HG03558 (cell line): ENCODE data around the gene COG3.
"Not testable (repeated sequence)": the region's sequence is repeated elsewhere in the genome, so short reads cannot be mapped to it uniquely, and the experiment has no call there.

Source experiments
- ATAC-seq: cut with Tn5 transposase; IDR thresholded peaks from one replicate; pipeline ENCODE4 v1.9.1; 2021; ENCODE audit warnings: moderate number of reproducible peaks; ENCODE audit not compliant: unreplicated experiment; ENCODE audit errors: extremely low read depth

Gene COG3, protein sequence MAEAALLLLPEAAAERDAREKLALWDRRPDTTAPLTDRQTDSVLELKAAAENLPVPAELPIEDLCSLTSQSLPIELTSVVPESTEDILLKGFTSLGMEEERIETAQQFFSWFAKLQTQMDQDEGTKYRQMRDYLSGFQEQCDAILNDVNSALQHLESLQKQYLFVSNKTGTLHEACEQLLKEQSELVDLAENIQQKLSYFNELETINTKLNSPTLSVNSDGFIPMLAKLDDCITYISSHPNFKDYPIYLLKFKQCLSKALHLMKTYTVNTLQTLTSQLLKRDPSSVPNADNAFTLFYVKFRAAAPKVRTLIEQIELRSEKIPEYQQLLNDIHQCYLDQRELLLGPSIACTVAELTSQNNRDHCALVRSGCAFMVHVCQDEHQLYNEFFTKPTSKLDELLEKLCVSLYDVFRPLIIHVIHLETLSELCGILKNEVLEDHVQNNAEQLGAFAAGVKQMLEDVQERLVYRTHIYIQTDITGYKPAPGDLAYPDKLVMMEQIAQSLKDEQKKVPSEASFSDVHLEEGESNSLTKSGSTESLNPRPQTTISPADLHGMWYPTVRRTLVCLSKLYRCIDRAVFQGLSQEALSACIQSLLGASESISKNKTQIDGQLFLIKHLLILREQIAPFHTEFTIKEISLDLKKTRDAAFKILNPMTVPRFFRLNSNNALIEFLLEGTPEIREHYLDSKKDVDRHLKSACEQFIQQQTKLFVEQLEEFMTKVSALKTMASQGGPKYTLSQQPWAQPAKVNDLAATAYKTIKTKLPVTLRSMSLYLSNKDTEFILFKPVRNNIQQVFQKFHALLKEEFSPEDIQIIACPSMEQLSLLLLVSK

DNA sequence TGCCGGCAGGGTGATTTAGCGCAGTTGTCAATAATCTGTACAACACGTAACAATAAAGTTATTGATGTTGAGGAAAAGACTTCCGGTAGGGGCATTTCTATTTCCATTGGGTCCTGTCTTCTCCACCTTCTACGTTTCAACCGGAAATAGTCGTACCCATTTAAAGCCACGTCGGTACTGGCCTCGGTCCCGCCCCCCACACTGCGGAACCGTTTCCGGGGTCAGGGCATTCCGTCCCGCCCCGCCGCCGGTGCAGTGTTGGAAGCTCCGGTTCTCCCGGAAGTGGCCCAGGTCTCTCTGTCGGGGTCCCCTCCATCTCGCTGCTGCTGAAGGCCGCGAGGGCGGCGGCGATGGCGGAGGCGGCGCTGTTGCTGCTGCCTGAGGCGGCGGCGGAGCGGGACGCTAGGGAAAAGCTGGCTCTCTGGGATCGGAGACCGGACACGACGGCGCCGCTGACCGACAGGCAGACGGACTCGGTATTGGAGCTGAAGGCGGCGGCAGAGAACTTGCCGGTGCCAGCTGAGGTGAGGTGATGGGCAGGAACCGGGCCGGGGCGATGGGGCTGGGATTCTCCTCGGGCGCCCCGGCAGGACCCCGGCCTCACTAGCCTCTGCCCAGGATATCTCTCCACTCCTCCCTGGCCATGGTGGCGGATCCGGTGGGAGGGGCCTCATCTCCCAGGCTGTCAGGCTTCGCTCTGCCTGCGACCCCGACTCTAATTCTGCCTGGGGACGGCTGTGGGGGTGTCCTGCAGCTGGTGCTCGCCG is at the start of gene COG3:
COG3 (plus strand) TSS at position 253 of the 767 bp plus-strand sequence; CDS start at position 351, 98 bp downstream.
- peak; percentile 83 for ATAC-seq

DNA sequence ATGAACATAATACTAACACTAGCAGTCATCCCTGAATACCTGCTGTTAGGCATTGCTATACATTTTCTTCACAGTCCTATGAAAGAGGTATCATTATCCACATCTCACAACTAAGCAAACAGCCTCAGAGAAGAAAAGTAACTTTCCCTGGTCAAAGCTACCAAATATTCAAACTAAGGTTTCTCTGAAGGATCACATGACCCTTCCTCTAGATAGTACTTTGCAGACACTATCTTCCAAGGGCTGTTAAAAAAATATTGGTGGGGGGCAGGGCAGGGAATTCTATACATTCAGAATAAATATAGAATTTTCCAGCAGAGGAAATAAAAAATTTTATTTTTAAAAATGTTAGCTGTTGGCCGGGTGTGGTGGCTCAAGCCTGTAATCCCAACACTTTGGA is 49.6 kb upstream of the COG3 start:
- no peak for ATAC-seq

DNA sequence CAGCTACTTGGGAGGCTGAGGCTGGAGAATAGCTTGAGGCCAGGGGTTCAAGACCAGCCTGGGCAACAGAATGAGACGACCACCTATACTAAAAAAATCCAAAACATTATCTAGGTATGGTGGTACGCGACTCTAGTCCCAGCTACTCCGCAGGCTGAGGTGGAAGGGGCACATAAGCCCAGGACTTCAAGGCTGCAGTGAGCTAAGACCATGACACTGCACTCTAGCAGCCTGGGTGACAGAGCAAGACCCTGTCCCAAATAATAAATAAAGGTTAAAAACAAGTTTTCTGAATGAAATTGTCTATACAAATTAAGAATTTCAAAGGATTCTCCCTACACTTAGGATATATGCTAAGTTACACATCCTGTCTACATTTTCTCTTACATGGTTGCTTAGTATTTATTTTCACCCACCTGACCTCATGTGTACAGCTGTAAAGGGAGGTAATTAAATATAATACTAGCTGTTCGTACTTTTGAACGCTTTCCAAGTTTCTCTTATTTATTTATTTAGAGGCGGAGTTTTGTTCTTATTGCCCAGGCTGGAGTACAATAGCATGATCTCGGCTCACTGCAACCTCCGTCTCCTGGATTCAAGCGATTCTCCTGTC is 48.1 kb upstream of the COG3 start:
- no peak for ATAC-seq

DNA sequence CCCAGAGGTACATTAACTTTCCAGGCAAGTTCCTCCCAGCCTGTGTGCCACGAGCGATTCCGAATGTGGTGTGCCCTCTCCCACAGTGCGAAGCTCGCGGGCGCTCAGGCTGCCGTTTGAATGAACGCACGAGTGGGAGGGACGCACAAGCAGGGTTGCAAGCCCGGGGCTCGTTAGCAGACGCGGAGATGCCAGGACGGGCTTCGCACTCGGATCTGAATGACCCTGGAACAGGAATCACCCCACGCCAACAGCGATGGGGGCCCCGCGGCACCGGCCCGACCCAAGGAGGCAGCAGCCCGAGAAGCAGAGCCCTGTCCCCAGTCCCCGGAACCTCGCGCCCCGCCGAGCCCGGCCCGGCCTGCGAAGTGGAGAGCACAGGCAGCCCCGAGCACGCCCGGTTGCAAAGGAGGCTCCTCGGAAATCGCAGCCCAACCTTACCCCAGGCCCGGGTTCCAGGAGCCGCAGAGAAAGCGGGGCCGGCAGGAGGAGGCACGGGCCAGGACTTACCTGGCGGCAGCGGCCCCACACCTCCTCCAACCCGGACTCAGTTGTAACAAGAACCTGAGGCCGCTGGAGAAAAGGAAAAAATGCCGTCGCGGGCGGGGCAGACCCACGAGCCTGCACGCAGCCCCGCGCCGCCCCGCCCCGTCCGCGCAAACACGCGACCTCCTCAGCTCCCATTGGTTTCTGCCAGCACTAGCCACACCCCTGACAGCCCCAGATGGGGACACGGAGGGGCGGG is 46.8 kb upstream of the COG3 start, which contains the start of gene SLC25A30:
SLC25A30 (minus strand) TSS at position 584 of the 745 bp plus-strand sequence. CDS start 6,948 bp downstream, outside the sequence.
- ATAC-seq, result peak; percentile 72

GRCh38 chr13:45419389-45419788 is 45.4 kb upstream of the COG3 start:
- not testable (repeated sequence) for ATAC-seq

DNA sequence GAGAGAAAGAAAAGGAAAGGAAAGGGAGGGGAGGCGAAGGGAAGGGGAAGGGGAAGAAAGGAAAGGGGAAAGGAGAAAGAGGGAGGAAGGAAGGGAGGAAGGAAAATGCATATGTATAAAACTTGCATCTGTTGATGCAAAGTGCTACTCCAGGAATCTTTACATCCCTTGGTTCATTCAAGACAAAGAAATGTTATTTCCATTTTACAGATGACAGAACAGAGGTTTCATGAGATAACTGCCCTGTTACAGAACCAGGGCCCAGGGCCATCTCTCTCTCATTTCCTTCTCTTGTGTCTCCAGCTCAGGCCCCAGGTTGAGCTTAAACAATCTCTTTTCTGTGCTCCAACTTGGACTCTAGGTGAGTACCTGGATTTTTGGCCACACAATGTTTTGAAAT is 44.8 kb upstream of the COG3 start:
- no peak for ATAC-seq

DNA sequence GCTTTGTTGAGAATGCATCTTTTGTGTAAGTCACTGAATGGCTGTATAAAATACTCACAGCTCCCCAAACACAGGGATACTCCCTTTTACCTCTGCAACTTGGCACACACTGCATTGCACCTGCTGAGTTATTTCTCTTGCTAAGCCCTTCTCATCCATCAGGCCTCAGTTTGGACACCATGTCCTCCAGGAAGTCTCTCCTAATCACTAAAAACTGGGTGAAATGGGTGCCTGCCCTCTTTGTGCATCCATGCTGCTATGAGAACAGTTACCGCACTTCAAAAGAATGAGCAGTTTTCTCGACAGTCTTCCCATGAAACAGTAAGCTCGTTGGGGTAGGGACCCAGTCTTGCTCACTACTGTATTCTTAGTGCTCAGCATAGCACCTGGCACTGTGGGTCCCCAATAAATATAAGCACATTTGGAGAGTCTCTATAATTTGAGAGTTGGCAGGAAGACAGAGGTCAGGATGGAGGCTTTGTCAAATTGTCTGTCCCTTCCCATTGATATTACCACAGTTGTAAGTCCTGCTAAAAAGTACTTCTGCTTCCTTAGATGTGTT is 41.9 kb upstream of the COG3 start:
- ATAC-seq, result no peak

DNA sequence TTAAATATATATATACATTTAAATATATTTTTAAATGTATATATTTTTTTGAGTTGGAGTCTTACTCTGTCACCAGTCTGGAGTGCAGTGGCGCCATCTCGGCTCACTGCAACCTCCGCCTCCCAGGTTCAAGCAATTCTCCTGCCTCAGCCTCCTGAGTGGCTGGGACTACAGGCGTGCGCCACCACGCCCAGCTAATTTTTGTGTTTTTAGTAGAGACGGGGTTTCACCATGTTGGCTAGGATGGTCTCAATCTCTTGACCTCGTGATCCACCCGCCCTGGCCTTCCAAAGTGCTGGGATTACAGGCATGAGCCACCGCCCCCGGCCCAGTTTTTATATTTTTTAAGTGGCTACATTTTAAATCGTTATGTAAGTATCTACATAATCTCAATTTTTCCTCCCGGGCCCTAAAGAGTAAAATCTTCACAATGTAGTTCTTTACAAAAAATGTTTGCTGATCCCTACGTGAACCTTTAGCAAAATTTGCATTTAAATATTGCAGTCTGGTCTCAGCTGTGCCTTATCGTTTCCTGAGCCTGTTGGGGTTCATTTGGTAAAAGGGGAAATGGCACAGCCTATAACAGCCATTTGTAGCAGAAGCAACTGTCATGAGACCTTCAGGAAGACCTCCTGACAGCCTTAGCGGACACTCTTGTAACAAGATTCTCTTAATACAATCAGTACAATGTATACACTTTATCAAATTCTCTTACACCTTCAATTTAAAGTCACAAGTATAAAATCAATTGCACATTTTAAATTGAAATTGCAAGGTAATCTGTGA is 38.5 kb upstream of the COG3 start:
- not testable (repeated sequence) for ATAC-seq

DNA sequence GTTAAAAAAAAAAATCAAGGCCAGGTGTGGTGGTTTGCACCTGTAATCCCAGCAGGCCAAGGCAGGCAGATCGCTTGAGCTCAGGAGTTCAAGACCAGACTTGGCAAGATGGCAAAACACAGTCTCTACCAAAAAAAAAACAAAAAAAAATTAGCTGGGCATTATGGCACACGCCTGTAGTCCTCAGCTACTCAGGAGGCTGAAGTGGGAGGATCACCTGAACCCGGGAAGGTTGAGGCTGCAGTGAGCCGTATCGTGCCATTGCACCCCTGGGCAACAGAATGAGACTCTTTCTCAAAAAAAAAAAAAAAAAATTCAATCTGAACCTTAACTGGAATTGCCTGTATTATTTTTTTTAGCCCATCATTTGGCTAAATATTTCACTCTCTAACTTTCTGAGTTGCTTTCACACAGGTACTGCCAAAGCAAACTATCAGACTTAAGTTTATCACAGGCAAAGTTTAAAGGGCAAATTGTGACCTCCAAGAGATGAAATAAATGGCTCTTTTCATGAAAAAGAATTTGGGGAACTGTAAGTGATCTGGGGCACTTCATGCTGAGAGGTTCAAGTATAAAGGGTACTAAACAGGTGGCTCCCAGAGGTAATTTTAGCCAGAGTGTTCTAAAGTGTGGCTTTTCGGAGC is 31.9 kb upstream of the COG3 start:
- ATAC-seq, result no peak

DNA sequence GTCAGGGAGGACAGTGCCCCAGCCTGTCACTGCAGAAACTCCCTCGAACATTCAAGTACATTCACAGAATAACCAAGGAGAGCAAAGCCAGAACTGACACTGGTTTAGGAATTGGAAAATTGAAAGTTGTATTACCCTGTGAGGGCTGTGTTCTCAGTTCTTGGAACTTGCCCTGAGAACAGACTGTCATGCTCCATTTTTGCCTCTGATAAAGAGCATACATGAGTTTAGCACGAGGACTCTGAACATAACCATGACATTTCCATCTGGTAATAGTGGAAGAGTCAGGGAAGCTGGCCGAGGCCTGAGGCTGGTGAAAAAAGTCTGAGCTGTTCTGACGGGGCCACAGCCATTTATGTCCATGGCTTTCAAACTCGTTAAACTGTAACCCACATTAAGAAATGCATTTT is 31.4 kb upstream of the COG3 start:
- no peak for ATAC-seq

DNA sequence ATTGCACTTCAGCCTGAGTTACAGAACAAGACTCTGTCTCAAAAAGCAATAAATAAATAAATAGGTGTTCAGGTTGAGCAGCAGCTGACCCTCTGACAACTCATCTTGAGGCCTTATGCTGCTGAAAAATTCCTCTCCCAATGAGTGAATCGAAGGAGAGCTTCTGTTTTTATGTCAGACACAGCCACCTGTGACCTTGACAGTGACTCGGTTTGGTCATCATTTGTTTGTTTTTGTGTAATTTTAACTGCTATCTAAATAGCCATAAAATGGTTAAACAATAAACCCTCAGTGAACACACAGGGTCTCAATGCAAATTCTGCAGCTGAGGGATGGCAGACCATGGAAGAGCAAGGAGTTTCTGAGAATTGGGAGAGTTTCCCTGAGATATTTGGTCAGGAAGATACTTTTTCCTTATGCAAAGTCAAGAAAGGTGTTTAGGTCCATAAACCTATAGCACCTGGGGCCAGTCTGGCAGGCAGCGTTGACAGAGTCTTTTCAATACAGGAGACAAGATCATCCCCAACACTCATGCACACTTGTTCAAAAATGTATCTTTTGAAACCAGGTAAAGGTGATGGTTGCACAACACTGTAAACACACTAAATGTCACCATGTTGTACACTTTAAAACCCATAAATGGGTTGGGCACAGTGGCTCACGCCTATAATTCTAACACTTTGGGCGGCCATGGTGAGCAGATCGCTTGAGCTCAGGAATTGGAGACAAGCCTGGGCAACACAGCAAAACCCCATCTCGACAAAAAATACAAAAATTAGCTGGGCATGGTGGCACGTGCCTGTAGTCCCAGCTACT is 30.0 kb upstream of the COG3 start:
- no peak for ATAC-seq

DNA sequence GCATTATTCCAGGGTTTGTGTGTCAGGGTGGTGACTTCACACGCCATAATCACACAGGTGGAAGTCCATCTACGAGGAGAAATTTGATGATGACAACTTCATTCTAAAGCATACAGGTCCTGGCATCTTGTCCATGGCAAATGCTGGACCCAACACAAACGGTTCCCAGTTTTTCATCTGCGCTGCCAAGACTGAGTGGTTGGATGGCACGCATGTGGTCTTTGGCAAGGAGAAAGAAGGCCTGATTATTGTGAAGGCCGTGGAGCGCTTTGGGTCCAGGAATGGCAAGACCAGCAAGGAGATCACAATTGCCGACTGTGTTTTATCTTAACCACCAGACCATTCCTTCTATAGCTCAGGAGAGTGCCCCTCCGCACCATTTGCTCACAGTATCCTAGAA is 28.4 kb upstream of the COG3 start:
- ATAC-seq, result no peak

- ATAC-seq, result no peak
Observed at GRCh38 chr13:45436953-45437352, 27.8 kb upstream of the COG3 start.

- no peak for ATAC-seq
Observed at GRCh38 chr13:45437947-45438346, 26.8 kb upstream of the COG3 start.

DNA sequence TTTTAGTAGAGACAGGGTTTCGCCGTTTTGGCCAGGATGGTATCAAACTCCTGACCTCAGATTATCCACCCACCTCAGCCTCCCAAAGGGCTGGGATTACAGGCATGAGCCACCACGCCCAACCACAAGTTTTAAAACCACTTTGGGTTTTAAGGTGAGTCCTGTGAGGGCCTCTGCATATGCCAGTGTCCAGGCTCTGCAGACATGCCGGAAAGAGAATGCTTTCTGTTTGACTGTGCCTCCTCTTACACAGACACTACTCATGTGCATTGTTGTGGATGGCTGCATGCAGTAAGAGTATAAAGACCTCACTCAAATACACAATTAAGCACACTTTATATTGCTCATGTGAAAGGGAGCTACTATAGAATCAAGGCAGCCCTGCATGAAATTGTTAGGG is 25.7 kb upstream of the COG3 start:
- no peak for ATAC-seq

- no peak for ATAC-seq
Observed at GRCh38 chr13:45439781-45440462, 24.8 kb upstream of the COG3 start.
